IMR-90 (cell line): Measurements from ENCODE around the gene PDXDC1.
"Not testable (repeated sequence)": the region's sequence is repeated elsewhere in the genome, so short reads cannot be mapped to it uniquely, and the experiment has no call there.

Experiments
- CTCF ChIP-seq: conservative IDR thresholded peaks from 2 replicates; pipeline ENCODE4 v1.5.1; 2012; ENCODE audit warnings: mild to moderate bottlenecking, low read depth, low read length, improper control_type of control experiment
- MAZ ChIP-seq: IDR thresholded peaks from 2 replicates; pipeline ENCODE4 v1.6.1; 2012; ENCODE audit warnings: low read depth, mild to moderate bottlenecking, low read length, improper control_type of control experiment, moderate library complexity, borderline replicate concordance
- RFX5 ChIP-seq: IDR thresholded peaks from 2 replicates; pipeline ENCODE4 v1.8.0; 2012; ENCODE audit warnings: low read depth, mild to moderate bottlenecking, low read length, moderate library complexity

GRCh38 chr16:15160571-15160970 is 185.7 kb downstream of the PDXDC1 start:
- TF ChIP-seq CTCF, RFX5, MAZ: not testable (repeated sequence)
